GM23338 (cell line): ENCODE measurements around the gene GRIA4. TPM values are rescaled to one million over a fixed set of nuclear protein-coding genes. Genes with fewer than 3 reads are reported as not detected.

Experiments used
- ATAC-seq: fragments of 200-7000 bp; cut with Tn5 transposase; 3 replicates; pipeline ENCODE4 v1.9.1; 2020
- DNase-seq: peaks from one replicate; pipeline ENCODE4 v3.0.0-alpha.2; 2015; ENCODE audit warnings: low spot score
- H2AFZ ChIP-seq: fragments of 200-600 bp; sonication (generic); 2 replicates; pipeline ENCODE4 v1.8.0; 2016; ENCODE audit warnings: antibody characterized with exemption, mild to moderate bottlenecking, moderate library complexity
- H3F3A ChIP-seq: fragments of 200-600 bp; sonication (generic); replicated peaks from 2 replicates; pipeline ENCODE4 v1.8.0; 2017; ENCODE audit warnings: antibody characterized with exemption, mixed run types, low read depth
- H3K27ac ChIP-seq: fragments of 200-600 bp; sonication (generic); 2 replicates; pipeline ENCODE4 v1.6.1; 2016; ENCODE audit warnings: low read depth
- H3K27me3 ChIP-seq: fragments of 200-600 bp; sonication (generic); 2 replicates; pipeline ENCODE4 v1.8.0; 2016; ENCODE audit warnings: mild to moderate bottlenecking, mixed run types, moderate library complexity; ENCODE audit not compliant: insufficient read depth
- H3K36me3 ChIP-seq: fragments of 200-600 bp; sonication (generic); 2 replicates; pipeline ENCODE4 v1.8.0; 2016; ENCODE audit warnings: mild to moderate bottlenecking; ENCODE audit not compliant: insufficient read depth
- H3K4me1 ChIP-seq: fragments of 200-600 bp; sonication (generic); 2 replicates; pipeline ENCODE4 v1.8.0; 2016; ENCODE audit warnings: mild to moderate bottlenecking, moderate library complexity; ENCODE audit not compliant: insufficient read depth
- H3K4me2 ChIP-seq: fragments of 200-600 bp; sonication (generic); 2 replicates; pipeline ENCODE4 v1.7.1; 2017; ENCODE audit warnings: mixed run types
- H3K4me3 ChIP-seq: fragments of 200-600 bp; sonication (generic); 2 replicates; pipeline ENCODE4 v1.6.1; 2016; ENCODE audit warnings: mixed run types
- H3K79me2 ChIP-seq: fragments of 200-600 bp; sonication (generic); replicated peaks from 2 replicates; pipeline ENCODE4 v1.8.0; 2017; ENCODE audit warnings: mild to moderate bottlenecking; ENCODE audit not compliant: insufficient read depth
- H3K9me2 ChIP-seq: fragments of 200-600 bp; sonication (generic); 2 replicates; pipeline ENCODE4 v1.8.0; 2017; ENCODE audit not compliant: insufficient read depth
- H4K20me1 ChIP-seq: fragments of 200-600 bp; sonication (generic); replicated peaks from 2 replicates; pipeline ENCODE4 v1.8.0; 2017; ENCODE audit warnings: mild to moderate bottlenecking; ENCODE audit not compliant: insufficient read depth
- H3K27ac Mint-ChIP-seq: 2 replicates; pipeline ENCODE4 v1.8.0; 2020; ENCODE audit warnings: inconsistent platforms, mild to moderate bottlenecking, moderate library complexity, mixed read lengths
- H3K27me3 Mint-ChIP-seq: 3 replicates; pipeline ENCODE4 v1.8.0; 2022; ENCODE audit warnings: low read depth, mild to moderate bottlenecking, moderate library complexity, mixed read lengths, inconsistent platforms; ENCODE audit not compliant: insufficient read depth, poor library complexity
- H3K36me3 Mint-ChIP-seq: 3 replicates; pipeline ENCODE4 v1.8.0; 2021; ENCODE audit warnings: low read depth, mild to moderate bottlenecking, inconsistent platforms, moderate library complexity, mixed read lengths
- H3K4me1 Mint-ChIP-seq: 3 replicates; pipeline ENCODE4 v1.8.0; 2020; ENCODE audit warnings: mild to moderate bottlenecking, inconsistent platforms, mixed read lengths
- H3K4me3 Mint-ChIP-seq: 3 replicates; pipeline ENCODE4 v1.8.0; 2021; ENCODE audit warnings: moderate library complexity, mild to moderate bottlenecking, inconsistent platforms, mixed read lengths
- H3K9me3 Mint-ChIP-seq: 3 replicates; pipeline ENCODE4 v1.8.0; 2020; ENCODE audit warnings: moderate library complexity, mild to moderate bottlenecking, inconsistent platforms, mixed read lengths
- CREB1 ChIP-seq: fragments of 250-450 bp; sonication (Bioruptor Pico); IDR thresholded peaks from 2 replicates; pipeline ENCODE4 v1.5.0; 2020; ENCODE audit warnings: low read depth, mild to moderate bottlenecking, moderate library complexity
- ETS1 ChIP-seq: IDR thresholded peaks from 2 replicates; pipeline ENCODE4 v1.6.1; 2016; ENCODE audit warnings: antibody characterized with exemption
- EZH2 ChIP-seq: fragments of 200-600 bp; sonication (generic); IDR thresholded peaks from one replicate; pipeline ENCODE4 v1.8.0; 2017; ENCODE audit warnings: antibody characterized with exemption, mild to moderate bottlenecking, low read depth; ENCODE audit not compliant: unreplicated experiment
- NANOG ChIP-seq: IDR thresholded peaks from 2 replicates; pipeline ENCODE4 v1.6.1; 2016; ENCODE audit warnings: antibody characterized with exemption, borderline replicate concordance
- REST ChIP-seq: IDR thresholded peaks from one replicate; pipeline ENCODE4 v1.6.1; 2018; ENCODE audit warnings: antibody characterized with exemption; ENCODE audit not compliant: unreplicated experiment
- STAT1 ChIP-seq: IDR thresholded peaks from one replicate; pipeline ENCODE4 v1.6.1; 2016; ENCODE audit warnings: antibody characterized with exemption; ENCODE audit not compliant: unreplicated experiment
- ZNF114 ChIP-seq: fragments of 250-450 bp; sonication (Bioruptor Pico); IDR thresholded peaks from 2 replicates; pipeline ENCODE4 v1.5.0; 2020; ENCODE audit warnings: mild to moderate bottlenecking, moderate library complexity
- ZNF331 ChIP-seq: fragments of 250-450 bp; sonication (Bioruptor Pico); IDR thresholded peaks from 2 replicates; pipeline ENCODE4 v1.5.0; 2020; ENCODE audit warnings: low read depth, mild to moderate bottlenecking, moderate library complexity
- ZNF462 ChIP-seq: fragments of 250-450 bp; sonication (Bioruptor Pico); IDR thresholded peaks from 2 replicates; pipeline ENCODE4 v1.5.0; 2020; ENCODE audit warnings: mild to moderate bottlenecking, moderate library complexity
- polyA plus RNA-seq: library from polyadenylated mRNA; unstranded; fragments of >200 nt; fragmentation: Nextera tagmentation; extraction: Ambion mirVana; gene quantifications from 2 replicates; pipeline ENCODE4 v1.2.1, GENCODE V29; 2016
- total RNA-seq: library from RNA; depleted of rRNA; stranded (reverse); fragments of >200 nt; shearing (Covaris generic); gene quantifications from 2 replicates; pipeline ENCODE4 v1.2.3, GENCODE V29; 2014

Gene GRIA4
- total and polyA plus RNA-seq, 2 experiments from 2014 or later, result 17.8 to 71.1 TPM

GRCh38 chr11:105852403-105852802 is 242.5 kb downstream of the GRIA4 start:
- H4K20me1 ChIP-seq, result no peaks in the 10 kb centered on the region
- H3F3A ChIP-seq, result no peaks in the 10 kb centered on the region
- no peaks in the 10 kb centered on the region for H3K9me2 ChIP-seq
- no peak overlapping the region for H3K27ac ChIP-seq
- H3K36me3 ChIP-seq, result no peaks in the 10 kb centered on the region
- no peak overlapping the region for H3K4me3 ChIP-seq
- Mint-ChIP-seq H3K27ac (no peak overlapping the region), H3K36me3 (no peaks in the 10 kb centered on the region), H3K4me1 (no peaks in the 10 kb centered on the region), H3K27me3 (no peaks in the 10 kb centered on the region), H3K9me3 (no peaks in the 10 kb centered on the region), H3K4me3 (no peak overlapping the region)
- no peaks in the 10 kb centered on the region for H3K4me1 ChIP-seq
- ATAC-seq (no peak), DNase-seq (no peak)
- no peak overlapping the region for H3K4me2 ChIP-seq
- no peaks in the 10 kb centered on the region for H3K79me2 ChIP-seq
- TF ChIP-seq EZH2 (no peak), ZNF462 (CRISPR knock-in tag) (no peak), STAT1 (no peak)
- H2AFZ ChIP-seq, result no peak overlapping the region
- H3K27me3 ChIP-seq, result no peaks in the 10 kb centered on the region

- H3K9me3 Mint-ChIP-seq, result no peaks in the 10 kb centered on the region
- H3K27me3 Mint-ChIP-seq, result no peaks in the 10 kb centered on the region
- Histone ChIP-seq H3K27ac (no peak overlapping the region), H4K20me1 (no peaks in the 10 kb centered on the region), H2AFZ (no peak overlapping the region), H3K4me3 (no peak overlapping the region), H3K4me2 (no peak overlapping the region), H3K27me3 (no peaks in the 10 kb centered on the region), H3K4me1 (no peaks in the 10 kb centered on the region), H3K9me2 (no peaks in the 10 kb centered on the region), H3F3A (no peaks in the 10 kb centered on the region), H3K36me3 (no peaks in the 10 kb centered on the region), H3K79me2 (no peaks in the 10 kb centered on the region)
- no peak overlapping the region for H3K4me3 Mint-ChIP-seq
- no peak for DNase-seq
- H3K4me1 Mint-ChIP-seq, result no peaks in the 10 kb centered on the region
- no peaks in the 10 kb centered on the region for H3K36me3 Mint-ChIP-seq
- ATAC-seq, result no peak
- no peak overlapping the region for H3K27ac Mint-ChIP-seq
- TF ChIP-seq ETS1 (no peak), NANOG (no peak), REST (no peak), STAT1 (no peak), ZNF114 (CRISPR knock-in tag) (no peak), CREB1 (no peak), ZNF331 (no peak)
These were observed 244.4 kb downstream of the GRIA4 start for GRCh38 chr11:105854269-105854668.
